ENCODE measurements around the gene MRPS5.

DNA sequence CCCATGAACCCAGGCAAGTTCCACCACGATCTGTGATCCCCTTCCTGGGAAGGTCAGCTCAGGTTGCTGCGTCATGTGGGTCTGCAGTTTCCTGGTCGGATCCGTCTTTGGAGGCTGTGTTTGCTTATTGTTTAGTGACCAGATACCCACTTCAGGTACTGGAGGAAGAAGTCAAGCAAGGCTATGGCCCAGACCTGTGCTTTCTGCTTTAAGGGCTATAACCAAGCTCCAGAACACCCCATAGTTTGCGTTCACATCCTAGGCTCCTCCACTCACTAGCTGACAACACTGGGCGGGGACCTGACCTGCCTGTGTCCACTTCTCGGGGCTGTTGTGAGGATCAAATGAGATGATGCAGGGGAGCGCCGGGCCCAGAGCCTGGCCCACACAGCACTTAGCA is 52.1 kb downstream of the MRPS5 start:
- TF ChIP-seq POLR2A (IDR thresholded peaks at IDR 0.05; ENCODE audit: low read depth, low read length): no peak
- TF ChIP-seq TAF1 (IDR thresholded peaks at IDR 0.05; ENCODE audit: low read depth, low read length): no peak
- TF ChIP-seq POLR2AphosphoS5 (IDR thresholded peaks at IDR 0.05; ENCODE audit: low read depth, low read length): no peak
- no peak for TF ChIP-seq POU2F2 (IDR thresholded peaks at IDR 0.05; ENCODE audit: low read depth, low read length)
- TF ChIP-seq PAX5 (IDR thresholded peaks at IDR 0.05; ENCODE audit: insufficient read depth, low read length, severe bottlenecking): no peak
- no peak for TF ChIP-seq SPI1 (IDR thresholded peaks at IDR 0.05; ENCODE audit: low read depth, low read length)

Data from GM12891 (cell line).